DOHH2 (cell line): ENCODE results near the gene TDRD15.

Source experiments
- H3F3A ChIP-seq: fragments of 200-600 bp; sonication (generic), shearing (Covaris generic); 2 replicates; pipeline ENCODE4 v1.6.0; 2016; ENCODE audit warnings: antibody characterized with exemption, mild to moderate bottlenecking; ENCODE audit not compliant: control insufficient read depth, insufficient read depth
- H3K27ac ChIP-seq: fragments of 200-600 bp; sonication (generic); 2 replicates; pipeline ENCODE4 v1.5.1; 2014; ENCODE audit warnings: low read depth, mild to moderate bottlenecking, low read length, moderate library complexity
- H3K27me3 ChIP-seq: fragments of 200-600 bp; sonication (generic); 2 replicates; pipeline ENCODE4 v1.6.1; 2014; ENCODE audit warnings: mild to moderate bottlenecking, low read length, mixed read lengths; ENCODE audit not compliant: control insufficient read depth
- H3K36me3 ChIP-seq: fragments of 200-600 bp; sonication (generic); 2 replicates; pipeline ENCODE4 v1.6.1; 2014; ENCODE audit warnings: mild to moderate bottlenecking, low read length, moderate library complexity, mixed read lengths; ENCODE audit not compliant: control insufficient read depth
- H3K4me1 ChIP-seq: fragments of 200-600 bp; sonication (generic); 2 replicates; pipeline ENCODE4 v1.6.1; 2014; ENCODE audit warnings: mild to moderate bottlenecking, low read length, mixed read lengths; ENCODE audit not compliant: control insufficient read depth
- H3K4me2 ChIP-seq: fragments of 200-600 bp; sonication (generic); 2 replicates; pipeline ENCODE4 v1.6.0; 2014; ENCODE audit warnings: mild to moderate bottlenecking, low read length, moderate library complexity
- H3K4me3 ChIP-seq: fragments of 200-600 bp; sonication (generic); 2 replicates; pipeline ENCODE4 v1.5.1; 2014; ENCODE audit warnings: mild to moderate bottlenecking, low read length, mixed read lengths
- H3K79me2 ChIP-seq: fragments of 200-600 bp; sonication (generic); 2 replicates; pipeline ENCODE4 v1.6.1; 2014; ENCODE audit warnings: mild to moderate bottlenecking, low read length, mixed read lengths; ENCODE audit not compliant: control insufficient read depth
- H3K9me2 ChIP-seq: fragments of 200-600 bp; sonication (generic); replicated peaks from 2 replicates; pipeline ENCODE4 v1.6.1; 2014; ENCODE audit warnings: mild to moderate bottlenecking, low read length, mixed read lengths; ENCODE audit not compliant: control insufficient read depth
- H3K9me3 ChIP-seq: fragments of 200-600 bp; sonication (generic); 2 replicates; pipeline ENCODE4 v1.6.1; 2014; ENCODE audit warnings: antibody characterized with exemption, low read length, mixed read lengths; ENCODE audit not compliant: control insufficient read depth, insufficient read depth
- H4K20me1 ChIP-seq: fragments of 200-600 bp; sonication (generic); 2 replicates; pipeline ENCODE4 v1.6.0; 2014; ENCODE audit warnings: low read depth, mild to moderate bottlenecking, antibody characterized with exemption, low read length, moderate library complexity; ENCODE audit not compliant: control insufficient read depth, insufficient read depth
- EZH2phosphoT487 ChIP-seq: fragments of 200-600 bp; sonication (generic); IDR thresholded peaks from 2 replicates; pipeline ENCODE4 v1.6.1; 2017; ENCODE audit warnings: borderline replicate concordance, mild to moderate bottlenecking, antibody characterized with exemption, low read length, moderate library complexity, mixed read lengths
- TF ChIP-seq, protein P1 (sequence below): fragments of 200-600 bp; sonication (generic); IDR thresholded peaks from one replicate; pipeline ENCODE4 v1.5.1; 2014; ENCODE audit warnings: antibody characterized with exemption, mild to moderate bottlenecking, low read depth, low read length; ENCODE audit not compliant: poor library complexity, severe bottlenecking

The TDRD15 gene

DNA sequence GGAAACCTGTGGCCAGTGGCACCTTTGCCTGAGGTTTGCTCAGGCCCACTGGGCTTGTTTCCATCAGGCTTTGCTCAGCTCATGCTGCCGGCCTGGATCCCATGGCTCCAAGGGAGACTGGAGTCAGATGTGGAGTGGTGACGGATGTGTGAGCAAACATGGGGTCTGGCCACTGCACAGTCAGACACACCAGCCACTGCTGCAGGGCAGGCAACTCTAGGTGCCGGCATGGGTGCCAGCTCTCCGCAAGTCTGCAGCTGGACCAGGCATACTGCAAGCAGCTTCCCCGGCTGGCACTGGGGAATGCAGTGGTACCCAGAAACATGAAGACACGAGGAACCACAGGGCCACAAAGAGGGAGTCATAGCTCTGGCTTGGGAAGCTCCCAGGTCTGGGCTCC, 37.4 kb downstream of the TDRD15 start:
- Histone ChIP-seq H3F3A (no peaks in the 10 kb centered on the region), H3K4me2 (no peak overlapping the region), H3K27me3 (no peaks in the 10 kb centered on the region), H3K36me3 (no peaks in the 10 kb centered on the region), H3K9me2 (no peaks in the 10 kb centered on the region), H3K79me2 (no peaks in the 10 kb centered on the region), H3K4me1 (no peaks in the 10 kb centered on the region), H3K27ac (no peak overlapping the region), H3K4me3 (no peak overlapping the region), H4K20me1 (no peaks in the 10 kb centered on the region), H3K9me3 (no peaks in the 10 kb centered on the region)
- TF ChIP-seq EZH2phosphoT487, result no peak
- TF ChIP-seq, protein P1, sequence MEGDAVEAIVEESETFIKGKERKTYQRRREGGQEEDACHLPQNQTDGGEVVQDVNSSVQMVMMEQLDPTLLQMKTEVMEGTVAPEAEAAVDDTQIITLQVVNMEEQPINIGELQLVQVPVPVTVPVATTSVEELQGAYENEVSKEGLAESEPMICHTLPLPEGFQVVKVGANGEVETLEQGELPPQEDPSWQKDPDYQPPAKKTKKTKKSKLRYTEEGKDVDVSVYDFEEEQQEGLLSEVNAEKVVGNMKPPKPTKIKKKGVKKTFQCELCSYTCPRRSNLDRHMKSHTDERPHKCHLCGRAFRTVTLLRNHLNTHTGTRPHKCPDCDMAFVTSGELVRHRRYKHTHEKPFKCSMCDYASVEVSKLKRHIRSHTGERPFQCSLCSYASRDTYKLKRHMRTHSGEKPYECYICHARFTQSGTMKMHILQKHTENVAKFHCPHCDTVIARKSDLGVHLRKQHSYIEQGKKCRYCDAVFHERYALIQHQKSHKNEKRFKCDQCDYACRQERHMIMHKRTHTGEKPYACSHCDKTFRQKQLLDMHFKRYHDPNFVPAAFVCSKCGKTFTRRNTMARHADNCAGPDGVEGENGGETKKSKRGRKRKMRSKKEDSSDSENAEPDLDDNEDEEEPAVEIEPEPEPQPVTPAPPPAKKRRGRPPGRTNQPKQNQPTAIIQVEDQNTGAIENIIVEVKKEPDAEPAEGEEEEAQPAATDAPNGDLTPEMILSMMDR, result no peak

DNA sequence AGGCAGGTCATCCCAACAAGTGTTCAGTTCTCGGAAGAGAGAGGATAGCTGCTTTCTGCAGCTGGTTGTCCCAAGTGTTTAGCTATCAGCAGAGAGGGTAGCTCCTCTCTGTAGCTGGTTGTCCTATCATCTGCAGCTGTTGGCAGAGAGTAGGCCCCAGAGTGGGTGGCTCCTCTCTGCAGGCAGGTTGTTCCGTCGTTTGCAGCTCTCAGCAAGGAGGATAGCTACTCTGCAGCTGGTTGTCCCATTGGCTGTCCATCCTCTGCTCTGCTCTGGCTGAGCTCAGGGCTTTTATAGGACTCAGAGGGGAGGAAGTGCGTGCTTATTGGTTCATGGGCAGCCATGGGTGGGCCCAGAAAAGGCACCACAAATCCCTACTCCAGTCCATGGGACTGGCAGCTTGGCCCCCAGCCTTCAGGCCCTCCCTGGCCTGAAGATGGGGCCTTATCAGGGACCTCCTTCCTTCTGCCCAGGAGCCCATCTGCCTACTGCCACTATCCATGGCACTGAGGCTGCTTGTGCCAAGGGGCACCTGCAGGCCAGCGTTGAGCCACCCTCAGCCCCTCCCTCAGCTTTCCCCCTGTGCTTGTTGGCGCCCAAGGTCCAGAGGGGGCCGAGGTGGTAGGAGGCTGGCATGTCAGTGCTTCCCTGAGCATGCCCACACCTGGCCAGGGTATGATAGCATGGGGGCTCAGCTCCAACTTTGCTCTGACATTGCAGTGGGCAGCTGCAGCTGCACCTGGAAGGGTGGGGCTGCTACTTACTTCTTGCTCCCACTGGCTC, 38.3 kb downstream of the TDRD15 start:
- H3K79me2 ChIP-seq, result no peaks in the 10 kb centered on the region
- H3K4me3 ChIP-seq, result no peak overlapping the region
- no peaks in the 10 kb centered on the region for H3K9me3 ChIP-seq
- H3K4me1 ChIP-seq, result no peaks in the 10 kb centered on the region
- no peak overlapping the region for H3K27ac ChIP-seq
- no peaks in the 10 kb centered on the region for H3F3A ChIP-seq
- H4K20me1 ChIP-seq, result no peaks in the 10 kb centered on the region
- TF ChIP-seq, protein P1, result no peak
- TF ChIP-seq EZH2phosphoT487, result no peak
- no peaks in the 10 kb centered on the region for H3K9me2 ChIP-seq
- no peak overlapping the region for H3K4me2 ChIP-seq
- H3K27me3 ChIP-seq, result no peaks in the 10 kb centered on the region
- no peaks in the 10 kb centered on the region for H3K36me3 ChIP-seq

DNA sequence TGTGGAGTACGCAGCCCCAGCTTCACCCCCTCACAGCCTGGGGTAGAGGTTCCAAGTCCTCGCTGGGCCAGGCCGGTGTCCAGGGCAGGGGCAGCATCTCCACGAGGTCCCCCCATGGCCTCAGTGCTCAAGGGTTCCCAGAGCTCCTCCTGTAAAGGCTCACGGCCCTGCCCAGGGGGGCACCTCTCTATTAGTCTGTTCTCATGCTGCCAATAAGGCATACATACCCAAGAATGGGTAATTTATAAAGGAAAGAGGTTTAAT, 38.8 kb downstream of the TDRD15 start:
- Histone ChIP-seq H3K4me3 (no peak overlapping the region), H3K27ac (no peak overlapping the region)

More for the DNA sequence above, 38.8 kb downstream of the TDRD15 start:
- no peaks in the 10 kb centered on the region for H3K9me3 ChIP-seq
- H3K27me3 ChIP-seq, result no peaks in the 10 kb centered on the region
- H3K9me2 ChIP-seq, result no peaks in the 10 kb centered on the region
- no peak overlapping the region for H3K4me2 ChIP-seq
- TF ChIP-seq, protein P1, result no peak
- TF ChIP-seq EZH2phosphoT487, result no peak
- no peaks in the 10 kb centered on the region for H3K79me2 ChIP-seq
- no peaks in the 10 kb centered on the region for H3F3A ChIP-seq
- H4K20me1 ChIP-seq, result no peaks in the 10 kb centered on the region
- no peaks in the 10 kb centered on the region for H3K36me3 ChIP-seq
- H3K4me1 ChIP-seq, result no peaks in the 10 kb centered on the region
